ENCODE results near the gene ARHGAP35. TPM values are rescaled to one million over a fixed set of nuclear protein-coding genes. Genes with fewer than 3 reads are reported as not detected.

The ARHGAP35 gene
- polyA plus RNA-seq, 3 donors: 46.7 to 49.0 (median 48.4) TPM

GRCh38 chr19:46898731-46899130 lies 37.9 kb downstream of the ARHGAP35 start:
- no peak for DNase-seq (ENCODE audit: low read depth in 3 of 3, low spot score in 2 of 3)

DNA sequence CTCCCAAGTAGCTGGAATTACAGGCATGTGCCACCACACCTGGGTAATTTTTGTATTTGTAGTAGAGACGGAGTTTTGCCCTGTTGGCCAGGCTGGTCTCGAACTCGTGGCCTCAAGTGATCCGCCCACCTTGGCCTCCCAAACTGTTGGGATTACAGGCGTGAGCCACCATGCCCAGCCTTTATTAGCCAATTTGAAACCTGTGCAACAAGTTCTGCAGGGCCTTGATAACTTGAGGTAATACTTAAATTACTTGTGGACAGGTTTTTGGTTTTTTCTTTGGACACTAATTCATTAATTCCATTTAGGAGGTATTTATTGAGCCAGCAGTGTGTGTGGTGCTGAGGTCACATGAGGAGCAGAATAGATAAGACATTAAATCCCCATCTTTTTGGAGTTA lies 39.5 kb downstream of the ARHGAP35 start:
- no peak for DNase-seq (ENCODE audit: low read depth in 3 of 3, low spot score in 2 of 3)

DNA sequence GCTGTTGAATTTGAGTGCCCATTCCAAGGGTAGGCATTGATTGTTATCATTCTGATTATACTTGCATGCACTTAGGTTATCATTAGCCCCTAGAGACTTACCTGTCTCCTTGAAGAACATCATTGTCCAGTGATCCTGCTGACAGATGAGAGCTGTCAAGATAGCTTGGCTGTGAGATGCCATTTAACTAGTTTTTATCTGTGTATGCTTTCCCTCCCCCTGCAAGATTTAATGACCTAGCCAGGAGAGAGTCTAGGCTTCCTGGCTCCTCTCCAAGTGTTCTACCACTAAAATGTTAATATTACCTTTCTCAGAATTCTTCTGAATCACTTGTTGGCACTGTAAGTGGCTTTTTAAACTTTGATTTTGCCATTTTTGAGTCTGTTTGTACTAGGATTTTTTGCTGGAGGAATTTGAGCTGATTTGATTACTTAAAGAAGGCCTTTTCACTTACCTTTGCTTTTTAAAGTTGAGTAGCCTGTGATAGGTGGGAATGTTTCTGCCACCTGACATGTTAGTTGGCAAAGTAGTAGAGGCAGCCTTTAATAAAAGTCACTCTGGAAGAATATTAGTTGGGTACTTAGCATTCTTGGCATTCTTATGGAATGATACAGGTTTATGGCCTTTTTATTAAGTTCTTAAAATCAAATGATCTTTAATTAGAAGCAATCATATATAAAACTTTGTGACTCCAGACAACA lies 41.1 kb downstream of the ARHGAP35 start:
- DNase-seq (ENCODE audit: low read depth in 3 of 3, low spot score in 2 of 3): no peak

- DNase-seq (ENCODE audit: low read depth in 3 of 3, low spot score in 2 of 3): no peak
Measured at GRCh38 chr19:46902402-46902766, 41.6 kb downstream of the ARHGAP35 start.

- no peak for DNase-seq (ENCODE audit: low read depth in 3 of 3, low spot score in 2 of 3)
Measured at GRCh38 chr19:46903458-46903857, 42.7 kb downstream of the ARHGAP35 start.

DNA sequence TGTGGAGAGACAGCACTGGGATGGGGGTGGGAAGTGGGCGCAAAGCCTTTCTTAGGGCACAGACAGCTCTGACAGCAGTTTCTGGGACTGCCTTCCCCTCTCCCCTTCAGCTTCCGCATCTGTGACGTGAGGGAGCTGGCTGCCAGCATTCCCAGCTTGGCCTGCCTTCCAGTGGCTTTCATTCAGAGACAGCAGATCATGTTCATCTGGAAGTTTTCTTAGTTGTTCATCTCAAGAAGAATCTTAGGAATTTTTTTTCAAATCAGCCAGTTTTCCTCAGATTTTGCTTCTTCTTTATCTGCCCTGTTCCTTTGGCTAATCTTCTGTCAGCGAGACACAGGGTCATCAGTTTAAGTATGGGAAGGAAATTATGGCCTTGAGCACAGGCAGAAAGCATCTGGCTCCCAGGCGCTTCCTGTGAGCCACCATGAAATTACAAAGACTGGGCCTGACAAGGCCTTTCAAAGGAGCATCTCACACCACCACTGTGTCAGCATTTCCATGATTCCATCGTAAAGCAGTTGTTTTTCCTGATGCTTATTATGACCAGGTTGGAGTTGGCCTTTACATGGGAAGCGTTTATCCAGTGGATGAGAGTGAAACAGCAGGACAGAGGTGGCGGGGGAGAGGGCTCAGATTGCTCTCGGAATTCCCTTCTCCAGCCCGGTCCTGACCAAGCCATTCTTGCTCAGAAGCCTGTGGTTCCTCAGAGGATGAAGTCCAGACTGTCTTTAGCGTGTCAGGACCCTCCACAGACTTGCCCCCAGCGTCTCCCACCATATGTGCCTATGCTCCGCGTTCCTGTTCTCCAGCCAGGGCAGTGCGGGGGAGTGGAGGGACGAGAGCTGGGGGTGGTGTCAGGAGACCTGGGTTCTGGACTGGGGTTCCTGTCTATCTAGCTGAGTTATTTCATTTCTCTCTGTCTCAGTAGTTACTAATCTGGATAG lies 43.6 kb downstream of the ARHGAP35 start:
- no peak for DNase-seq (ENCODE audit: low read depth in 3 of 3, low spot score in 2 of 3)

DNA sequence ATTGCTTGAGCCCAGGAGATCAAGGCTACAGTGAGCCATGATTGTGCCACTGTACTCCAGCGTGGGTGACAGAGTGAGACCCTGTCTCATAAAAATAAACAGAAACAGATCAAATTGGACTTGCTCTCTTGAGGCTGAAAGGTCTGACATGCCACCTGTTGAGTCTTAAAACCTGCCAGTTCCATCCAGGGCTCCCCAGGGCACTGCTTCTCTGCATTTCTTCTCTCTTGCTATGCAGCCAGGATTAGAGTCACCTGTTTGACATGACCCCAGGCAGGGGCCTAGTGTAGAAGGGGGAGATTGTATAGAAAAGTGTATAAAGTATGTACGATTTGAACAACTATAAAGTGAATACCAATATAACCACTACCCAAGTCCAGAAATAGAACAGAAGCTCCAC lies 45.4 kb downstream of the ARHGAP35 start:
- no peak for DNase-seq (ENCODE audit: low read depth in 3 of 3, low spot score in 2 of 3)

- DNase-seq (ENCODE audit: low read depth in 3 of 3, low spot score in 2 of 3): no peak
Measured at GRCh38 chr19:46907880-46908279, 47.1 kb downstream of the ARHGAP35 start.

- no peak for DNase-seq (ENCODE audit: low read depth in 3 of 3, low spot score in 2 of 3)
Measured at GRCh38 chr19:46909356-46909755, 48.6 kb downstream of the ARHGAP35 start.

Other genes starting within 250 kb of the ARHGAP35 start
- gene PTGIR, start 235.9 kb upstream of the ARHGAP35 start, polyA plus RNA-seq (ENCODE audit: insufficient read length in 3 of 3): 1 to 10 TPM; 1.6 to 1.8 (median 1.7) TPM
- gene GNG8, start 224.8 kb upstream of the ARHGAP35 start, polyA plus RNA-seq (ENCODE audit: insufficient read length in 3 of 3): 1 to 10 TPM in 2 of 3 donors, not detected in 1; 1.6 to 1.7 TPM
- gene DACT3, start 199.8 kb upstream of the ARHGAP35 start, polyA plus RNA-seq (ENCODE audit: insufficient read length in 3 of 3): 10 to 100 TPM; 23.4 to 26.3 (median 25.5) TPM
- 10 to 100 TPM; 30.4 to 34.1 (median 33.7) TPM for gene PRKD2, start 143.9 kb upstream of the ARHGAP35 start, polyA plus RNA-seq (ENCODE audit: insufficient read length in 3 of 3)
- gene FKRP, start 114.9 kb upstream of the ARHGAP35 start, polyA plus RNA-seq (ENCODE audit: insufficient read length in 3 of 3): 10 to 100 TPM; 16.2 to 18.4 (median 17.6) TPM
- 10 to 100 TPM; 67.8 to 70.5 (median 68.6) TPM for gene STRN4, start 114.5 kb upstream of the ARHGAP35 start, polyA plus RNA-seq (ENCODE audit: insufficient read length in 3 of 3)
- 10 to 100 TPM; 32.8 to 42.7 (median 38.8) TPM for gene SLC1A5, start 72.4 kb upstream of the ARHGAP35 start, polyA plus RNA-seq (ENCODE audit: insufficient read length in 3 of 3)
- 100 to 1,000 TPM in 1 of 3 donors, 10 to 100 TPM in 2; 89.1 to 101 (median 94.3) TPM for gene AP2S1, start 10.2 kb upstream of the ARHGAP35 start, polyA plus RNA-seq (ENCODE audit: insufficient read length in 3 of 3)
- gene NPAS1, start 158.8 kb downstream of the ARHGAP35 start, polyA plus RNA-seq (ENCODE audit: insufficient read length in 3 of 3): 1 to 10 TPM; 1.2 to 1.6 (median 1.6) TPM
- 10 to 100 TPM in 2 of 3 donors, 1 to 10 TPM in 1; 9.4 to 11.3 (median 10.1) TPM for gene TMEM160, start 187.6 kb downstream of the ARHGAP35 start, polyA plus RNA-seq (ENCODE audit: insufficient read length in 3 of 3)